ENCODE measurements around the gene HTR5A. TPM values are rescaled to one million over a fixed set of nuclear protein-coding genes. Genes with fewer than 3 reads are reported as not detected.

Gene HTR5A
- total and polyA plus RNA-seq, 2 of the 13 experiments (the other 11 are each of a cell fraction or from before 2014, with no cell fraction given) = not detected

DNA sequence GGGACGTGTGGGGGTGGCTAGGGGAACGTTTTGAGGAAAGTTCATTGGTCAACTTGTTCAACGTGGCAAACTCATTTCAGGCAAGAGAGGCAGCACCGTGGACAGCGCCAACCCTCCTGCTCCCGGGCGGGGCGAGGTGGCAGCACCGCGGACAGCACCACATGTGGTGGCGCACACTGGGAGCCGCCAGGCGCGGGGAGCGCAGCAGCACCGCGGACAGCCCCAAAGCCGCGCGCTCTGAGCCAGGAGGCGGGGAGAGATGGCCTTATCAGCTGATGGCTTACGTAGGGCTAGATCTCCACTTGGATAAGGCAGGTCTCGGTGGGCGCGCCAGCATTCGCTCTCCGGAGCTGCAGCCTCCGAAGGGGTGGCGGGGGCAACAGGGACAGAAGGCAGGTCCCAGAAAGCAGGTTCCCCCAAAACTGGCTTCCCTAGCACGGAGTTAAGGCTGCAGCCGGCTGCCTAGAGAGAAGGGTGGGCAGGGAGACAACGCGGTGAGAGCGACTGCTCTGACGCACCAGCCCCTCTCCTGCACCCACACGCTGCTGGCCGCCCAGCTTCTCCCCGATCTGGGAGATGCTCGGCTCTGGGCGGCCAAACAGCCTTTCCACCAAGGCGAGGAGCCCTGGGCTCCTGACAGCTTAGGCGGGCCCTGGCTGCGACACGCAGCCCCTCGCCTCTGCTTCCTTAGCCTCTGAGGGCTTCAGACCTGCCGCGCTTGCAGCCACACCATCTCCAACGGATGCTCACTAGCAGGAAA lies at the start of gene HTR5A (continued):
- TF ChIP-seq SOX5 (CRISPR knock-in tag; IDR thresholded peaks at IDR 0.05; ENCODE audit: borderline replicate concordance) (peak; percentile 93), HCFC1 (IDR thresholded peaks at IDR 0.05; ENCODE audit: low read depth, low read length) (peak; percentile 57; the same call in 1 of the 2 replicates), FOSL1 (CRISPR knock-in tag; IDR thresholded peaks at IDR 0.05; ENCODE audit: borderline replicate concordance) (peak; percentile 95), HNF4A (CRISPR knock-in tag; IDR thresholded peaks at IDR 0.05) (peak; percentile 50), GMEB1 (CRISPR knock-in tag; IDR thresholded peaks at IDR 0.05; ENCODE audit: borderline replicate concordance) (peak; percentile 80), ZBTB42 (CRISPR knock-in tag; IDR thresholded peaks at IDR 0.05) (peak; percentile 99), ZNF382 (CRISPR knock-in tag; IDR thresholded peaks at IDR 0.05; ENCODE audit: borderline replicate concordance) (peak; percentile 84; the same call in 1 of the 2 replicates), AKAP8 (CRISPR knock-in tag; IDR thresholded peaks at IDR 0.05) (peak; percentile 98), RFXAP (CRISPR knock-in tag; IDR thresholded peaks at IDR 0.05; ENCODE audit: borderline replicate concordance) (peak; percentile 98), JUN (CRISPR knock-in tag; IDR thresholded peaks at IDR 0.05) (peak; percentile 98), ZNF292 (CRISPR knock-in tag; IDR thresholded peaks at IDR 0.05; ENCODE audit: borderline replicate concordance, low read depth) (peak; percentile 68; the same call in 1 of the 2 replicates), ZSCAN29 (CRISPR knock-in tag; conservative IDR thresholded peaks at IDR 0.05) (peak; percentile 94), ZNF256 (CRISPR knock-in tag; conservative IDR thresholded peaks at IDR 0.05) (peak; percentile 100), MEIS2 (CRISPR knock-in tag; IDR thresholded peaks at IDR 0.05) (peak; percentile 100), HOXA3 (CRISPR knock-in tag; IDR thresholded peaks at IDR 0.05) (peak; percentile 97), SNAI1 (CRISPR knock-in tag; IDR thresholded peaks at IDR 0.05; ENCODE audit: borderline replicate concordance) (peak; percentile 100), ZSCAN30 (CRISPR knock-in tag; IDR thresholded peaks at IDR 0.05) (peak; percentile 100), ZNF614 (CRISPR knock-in tag; IDR thresholded peaks at IDR 0.05; ENCODE audit: borderline replicate concordance) (peak; percentile 100), SETDB1 (CRISPR knock-in tag; IDR thresholded peaks at IDR 0.05; ENCODE audit: borderline replicate concordance) (peak; percentile 83; the same call in 1 of the 2 replicates), ZSCAN12 (CRISPR knock-in tag; IDR thresholded peaks at IDR 0.05) (peak; percentile 100), ZNF549 (CRISPR knock-in tag; IDR thresholded peaks at IDR 0.05) (peak; percentile 95)
- TF ChIP-seq, protein P1, sequence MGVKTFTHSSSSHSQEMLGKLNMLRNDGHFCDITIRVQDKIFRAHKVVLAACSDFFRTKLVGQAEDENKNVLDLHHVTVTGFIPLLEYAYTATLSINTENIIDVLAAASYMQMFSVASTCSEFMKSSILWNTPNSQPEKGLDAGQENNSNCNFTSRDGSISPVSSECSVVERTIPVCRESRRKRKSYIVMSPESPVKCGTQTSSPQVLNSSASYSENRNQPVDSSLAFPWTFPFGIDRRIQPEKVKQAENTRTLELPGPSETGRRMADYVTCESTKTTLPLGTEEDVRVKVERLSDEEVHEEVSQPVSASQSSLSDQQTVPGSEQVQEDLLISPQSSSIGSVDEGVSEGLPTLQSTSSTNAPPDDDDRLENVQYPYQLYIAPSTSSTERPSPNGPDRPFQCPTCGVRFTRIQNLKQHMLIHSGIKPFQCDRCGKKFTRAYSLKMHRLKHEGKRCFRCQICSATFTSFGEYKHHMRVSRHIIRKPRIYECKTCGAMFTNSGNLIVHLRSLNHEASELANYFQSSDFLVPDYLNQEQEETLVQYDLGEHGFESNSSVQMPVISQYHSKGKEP (CRISPR knock-in tag; IDR thresholded peaks at IDR 0.05) = peak; percentile 100
- TF ChIP-seq, protein P2, sequence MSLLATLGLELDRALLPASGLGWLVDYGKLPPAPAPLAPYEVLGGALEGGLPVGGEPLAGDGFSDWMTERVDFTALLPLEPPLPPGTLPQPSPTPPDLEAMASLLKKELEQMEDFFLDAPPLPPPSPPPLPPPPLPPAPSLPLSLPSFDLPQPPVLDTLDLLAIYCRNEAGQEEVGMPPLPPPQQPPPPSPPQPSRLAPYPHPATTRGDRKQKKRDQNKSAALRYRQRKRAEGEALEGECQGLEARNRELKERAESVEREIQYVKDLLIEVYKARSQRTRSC (CRISPR knock-in tag; IDR thresholded peaks at IDR 0.05; ENCODE audit: low read depth) = peak; percentile 100
